ENCODE measurements around the gene BCAN. TPM values are rescaled to one million over a fixed set of nuclear protein-coding genes. Genes with fewer than 3 reads are reported as not detected.

Gene BCAN
- total and polyA plus RNA-seq, 2 of the 8 experiments (the other 6 are each of a cell fraction or from before 2014, with no cell fraction given): 4.5 to 24.0 TPM

- Histone ChIP-seq H3K18ac (ENCODE audit: extremely low read depth, low read length) (no peak overlapping the region), H3K4me2 (ENCODE audit: insufficient read depth in 1 of 2, low read depth in 2 of 2, low read length in 2 of 2) (no peak overlapping the region), H3K23me2 (ENCODE audit: low read depth, low read length) (no peaks in the 10 kb centered on the region; the same call in 1 of the 2 replicates), H3K27ac (ENCODE audit: low read depth, low read length) (no peak overlapping the region), H2BK120ac (replicated peaks; ENCODE audit: low read depth, low read length) (no peak overlapping the region), H3K36me3 (ENCODE audit: control insufficient read depth in 2 of 4, insufficient read depth in 4 of 4, low read length in 3 of 4) (no peaks in the 10 kb centered on the region), H2BK20ac (ENCODE audit: low read length) (no peak overlapping the region), H3K27me3 (replicated peaks in 1 of 4; ENCODE audit: control insufficient read depth in 3 of 4, extremely low read depth in 1 of 4, insufficient read depth in 3 of 4, low read length in 3 of 4) (no peaks in the 10 kb centered on the region; a peak in 1 of 7 replicates), H4K20me1 (replicated peaks in 1 of 2; ENCODE audit: control insufficient read depth in 1 of 2, insufficient read depth in 2 of 2, low read length in 2 of 2) (no peaks in the 10 kb centered on the region), H3K79me2 (ENCODE audit: control insufficient read depth in 1 of 2, insufficient read depth in 2 of 2, low read length in 2 of 2) (no peaks in the 10 kb centered on the region), H2AK5ac (ENCODE audit: low read depth, low read length) (no peak overlapping the region), H3K14ac (ENCODE audit: insufficient read length) (no peak overlapping the region), H2AFZ (ENCODE audit: low read length) (no peak overlapping the region), H3K9me3 (ENCODE audit: insufficient read depth in 2 of 2, low read depth in 1 of 2, low read length in 1 of 2) (no peaks in the 10 kb centered on the region), H3K4me1 (replicated peaks in 1 of 4; ENCODE audit: control insufficient read depth in 3 of 4, insufficient read depth in 4 of 4, low read length in 3 of 4) (peaks cover 0 to 10% (median 2%) of the 10 kb centered on the region in 4 experiments; a peak in 4 of 7 replicates), H3K9ac (replicated peaks in 1 of 4; ENCODE audit: extremely low read depth in 1 of 4, low read depth in 3 of 4, low read length in 3 of 4) (no peak overlapping the region), H3K79me1 (ENCODE audit: low read depth, low read length) (no peaks in the 10 kb centered on the region), H3K4me3 (ENCODE audit: extremely low read depth in 1 of 4, insufficient read depth in 2 of 4, low read depth in 3 of 4, low read length in 4 of 4) (no peak overlapping the region), H3K23ac (ENCODE audit: insufficient read length) (no peak overlapping the region), H3K56ac (replicated peaks; ENCODE audit: insufficient read length, low read depth, low read length) (no peak overlapping the region), H4K91ac (replicated peaks; ENCODE audit: insufficient read length, low read length) (no peak overlapping the region), H3K4ac (replicated peaks; ENCODE audit: insufficient read length, low read depth, low read length) (no peak overlapping the region), H2BK15ac (ENCODE audit: low read length) (no peak overlapping the region), H2BK12ac (ENCODE audit: low read depth, low read length) (no peak overlapping the region), H4K8ac (ENCODE audit: extremely low read depth, insufficient read depth, low read length) (no peak overlapping the region), H4K5ac (ENCODE audit: insufficient read length, low read depth, low read length) (no peak overlapping the region), H2BK5ac (ENCODE audit: low read depth, low read length) (no peak overlapping the region)
- POLR2A ChIA-PET (ENCODE audit: partially characterized antibody): interaction anchor here (1.2 to 12.8 kb wide), 5 partner anchors 9 to 42 kb away, joined by 5 to 208 read pairs (median 17); partner anchors contain the start of genes CRABP2 and NES
- DNase-seq (ENCODE audit: low read depth in 1 of 2, low spot score in 2 of 2) (no peak), FAIRE-seq (no peak)
- 86% methylated on average over 5 of the region's 5 CpGs; no CpG with 5 or more reads in 1 of the 2 experiments for WGBS, 2 experiments (ENCODE audit: extremely low coverage in 1 of 2, insufficient coverage in 1 of 2, insufficient read length in 1 of 2, insufficient replicate concordance in 2 of 2, low coverage in 1 of 2, low lambda C conversion rate in 2 of 2, missing lambda C conversion rate in 1 of 2)
- TF ChIP-seq HDAC6 (IDR thresholded peaks at IDR 0.05; ENCODE audit: low read depth, low read length) (no peak), RAD21 (IDR thresholded peaks at IDR 0.05 in 1 of 2, conservative IDR thresholded peaks at IDR 0.05 in 1 of 2; ENCODE audit: low read depth in 2 of 2, low read length in 2 of 2) (peak; percentile 52 to 58)
- TF ChIP-seq, protein P1, sequence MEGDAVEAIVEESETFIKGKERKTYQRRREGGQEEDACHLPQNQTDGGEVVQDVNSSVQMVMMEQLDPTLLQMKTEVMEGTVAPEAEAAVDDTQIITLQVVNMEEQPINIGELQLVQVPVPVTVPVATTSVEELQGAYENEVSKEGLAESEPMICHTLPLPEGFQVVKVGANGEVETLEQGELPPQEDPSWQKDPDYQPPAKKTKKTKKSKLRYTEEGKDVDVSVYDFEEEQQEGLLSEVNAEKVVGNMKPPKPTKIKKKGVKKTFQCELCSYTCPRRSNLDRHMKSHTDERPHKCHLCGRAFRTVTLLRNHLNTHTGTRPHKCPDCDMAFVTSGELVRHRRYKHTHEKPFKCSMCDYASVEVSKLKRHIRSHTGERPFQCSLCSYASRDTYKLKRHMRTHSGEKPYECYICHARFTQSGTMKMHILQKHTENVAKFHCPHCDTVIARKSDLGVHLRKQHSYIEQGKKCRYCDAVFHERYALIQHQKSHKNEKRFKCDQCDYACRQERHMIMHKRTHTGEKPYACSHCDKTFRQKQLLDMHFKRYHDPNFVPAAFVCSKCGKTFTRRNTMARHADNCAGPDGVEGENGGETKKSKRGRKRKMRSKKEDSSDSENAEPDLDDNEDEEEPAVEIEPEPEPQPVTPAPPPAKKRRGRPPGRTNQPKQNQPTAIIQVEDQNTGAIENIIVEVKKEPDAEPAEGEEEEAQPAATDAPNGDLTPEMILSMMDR (IDR thresholded peaks at IDR 0.05; ENCODE audit: control extremely low read depth in 1 of 3, insufficient read depth in 1 of 3, low read depth in 1 of 3, low read length in 3 of 3): peak in 2 of 3 experiments; percentile 14 to 22; a peak in 2 of 4 replicates
- CTCF ChIA-PET (ENCODE audit: partially characterized antibody): interaction anchor here (1.0 to 66.0 kb wide), 10 partner anchors 3 to 205 kb away, joined by 3 to 4284 read pairs (median 68); partner anchors contain the start of genes BCAN, CRABP2, HAPLN2 and HDGF
These were observed 42.4 kb downstream of the BCAN start for GRCh38 chr1:156684227-156684782.

All from H1 (cell line).